ENCODE data around the gene RDX. TPM values are rescaled to one million over a fixed set of nuclear protein-coding genes. Genes with fewer than 3 reads are reported as not detected.

RDX gene
- total RNA-seq, 1 experiment from 2014 or later: 132 TPM

- H3K27me3 Mint-ChIP-seq (ENCODE audit: insufficient read depth, unreplicated experiment): no peaks in the 10 kb centered on the region
- H3K4me3 Mint-ChIP-seq (ENCODE audit: unreplicated experiment): no peak overlapping the region
- no peaks in the 10 kb centered on the region for H3K9me3 Mint-ChIP-seq (ENCODE audit: unreplicated experiment)
- H3K36me3 Mint-ChIP-seq (ENCODE audit: insufficient read depth, unreplicated experiment): peaks cover 96% of the 10 kb centered on the region
- CTCF ChIA-PET: interaction anchor here (0.6 kb wide), 2 partner anchors 38 to 1539 kb away, joined by 3 read pairs; no protein-coding TSS in a partner anchor
- intact Hi-C loops (cut with micrococcal nuclease): no loop called here
- POLR2A ChIA-PET: interaction anchor here (0.7 to 1.7 kb wide), 3 partner anchors 10 to 20 kb away, joined by 3 to 4 read pairs (median 4); no protein-coding TSS in a partner anchor
- TF ChIP-seq CTCF (IDR thresholded peaks at IDR 0.05; ENCODE audit: unreplicated experiment): no peak
- peak overlapping the region; percentile 39 for H3K27ac Mint-ChIP-seq (ENCODE audit: low read depth, unreplicated experiment)
- DNase-seq (ENCODE audit: unreplicated experiment): no peak
- H3K4me1 Mint-ChIP-seq (ENCODE audit: insufficient read depth, unreplicated experiment): peaks cover 4% of the 10 kb centered on the region
- BruUV-seq (replicated peaks): no TSS peak
These were observed 135.4 kb downstream of the RDX start for GRCh38 chr11:110161061-110161460.

- intact Hi-C loops (cut with micrococcal nuclease): no loop called here
- no peak for DNase-seq (ENCODE audit: unreplicated experiment)
- H3K27me3 Mint-ChIP-seq (ENCODE audit: insufficient read depth, unreplicated experiment): no peaks in the 10 kb centered on the region
- TF ChIP-seq CTCF (IDR thresholded peaks at IDR 0.05; ENCODE audit: unreplicated experiment): no peak
- BruUV-seq (replicated peaks): no TSS peak
- H3K4me3 Mint-ChIP-seq (ENCODE audit: unreplicated experiment): no peak overlapping the region
- H3K27ac Mint-ChIP-seq (ENCODE audit: low read depth, unreplicated experiment): peak overlapping the region; percentile 39
- ChIA-PET CTCF (interaction anchor here (0.6 to 1.0 kb wide), 2 partner anchors 220 to 1539 kb away, joined by 3 to 7 read pairs; no protein-coding TSS in a partner anchor), POLR2A (interaction anchor here (0.7 to 1.7 kb wide), 2 partner anchors 13 to 19 kb away, joined by 4 read pairs; no protein-coding TSS in a partner anchor)
- peaks cover 4% of the 10 kb centered on the region for H3K4me1 Mint-ChIP-seq (ENCODE audit: insufficient read depth, unreplicated experiment)
- H3K9me3 Mint-ChIP-seq (ENCODE audit: unreplicated experiment): no peaks in the 10 kb centered on the region
- peaks cover 96% of the 10 kb centered on the region for H3K36me3 Mint-ChIP-seq (ENCODE audit: insufficient read depth, unreplicated experiment)
These were observed 136.0 kb downstream of the RDX start for GRCh38 chr11:110160437-110160836.

GRCh38 chr11:110160016-110160415 is 136.4 kb downstream of the RDX start:
- no peak for DNase-seq (ENCODE audit: unreplicated experiment)
- ChIA-PET CTCF (interaction anchor here (1.0 kb wide), 1 partner anchor 219 kb away, joined by 7 read pairs; no protein-coding TSS in a partner anchor), POLR2A (interaction anchor here (1.7 kb wide), 1 partner anchor 12 kb away, joined by 4 read pairs; no protein-coding TSS in a partner anchor)
- H3K9me3 Mint-ChIP-seq (ENCODE audit: unreplicated experiment): no peaks in the 10 kb centered on the region
- peaks cover 4% of the 10 kb centered on the region for H3K4me1 Mint-ChIP-seq (ENCODE audit: insufficient read depth, unreplicated experiment)
- TF ChIP-seq CTCF (IDR thresholded peaks at IDR 0.05; ENCODE audit: unreplicated experiment): no peak
- H3K36me3 Mint-ChIP-seq (ENCODE audit: insufficient read depth, unreplicated experiment): peaks cover 96% of the 10 kb centered on the region
- peak overlapping the region; percentile 41 for H3K27ac Mint-ChIP-seq (ENCODE audit: low read depth, unreplicated experiment)
- no peaks in the 10 kb centered on the region for H3K27me3 Mint-ChIP-seq (ENCODE audit: insufficient read depth, unreplicated experiment)
- no peak overlapping the region for H3K4me3 Mint-ChIP-seq (ENCODE audit: unreplicated experiment)
- BruUV-seq (replicated peaks): no TSS peak
- intact Hi-C loops (cut with micrococcal nuclease): no loop called here

- peaks cover 4% of the 10 kb centered on the region for H3K4me1 Mint-ChIP-seq (ENCODE audit: insufficient read depth, unreplicated experiment)
- no TSS peak for BruUV-seq (replicated peaks)
- no peak for TF ChIP-seq CTCF (IDR thresholded peaks at IDR 0.05; ENCODE audit: unreplicated experiment)
- H3K27me3 Mint-ChIP-seq (ENCODE audit: insufficient read depth, unreplicated experiment): no peaks in the 10 kb centered on the region
- DNase-seq (ENCODE audit: unreplicated experiment): no peak
- peaks cover 96% of the 10 kb centered on the region for H3K36me3 Mint-ChIP-seq (ENCODE audit: insufficient read depth, unreplicated experiment)
- no peaks in the 10 kb centered on the region for H3K9me3 Mint-ChIP-seq (ENCODE audit: unreplicated experiment)
- peak overlapping the region; percentile 41 for H3K27ac Mint-ChIP-seq (ENCODE audit: low read depth, unreplicated experiment)
- ChIA-PET POLR2A (interaction anchor here (0.5 to 1.7 kb wide), 4 partner anchors 10 to 124 kb away, joined by 3 to 4 read pairs (median 4); no protein-coding TSS in a partner anchor), CTCF (no interaction called here)
- intact Hi-C loops (cut with micrococcal nuclease): no loop called here
- H3K4me3 Mint-ChIP-seq (ENCODE audit: unreplicated experiment): no peak overlapping the region
These were observed 136.9 kb downstream of the RDX start for GRCh38 chr11:110159476-110159875.
